Activated CD8-positive, alpha-beta T cell treated with anti-CD3 and anti-CD28 coated beads, Interleukin-2, amount 10 ng/mL, durations not matched to agents 7 days and 5 days (primary cell): ENCODE data around the gene RDX. TPM values are rescaled to one million over a fixed set of nuclear protein-coding genes. Genes with fewer than 3 reads are reported as not detected.
A peak's percentile ranks its signal among the peaks of the same experiment; 100 is the strongest.

Experiments used
- ATAC-seq: fragments of 150-1000 bp; cut with Tn5 transposase; one replicate; pipeline ENCODE4 v1.10.0; 2021; ENCODE audit warnings: moderate library complexity
- CTCF ChIA-PET: fragments of 350-600 bp; sonication (Branson Sonifier 250); formaldehyde crosslinking; loops from one replicate; lab custom pipeline; 2021; ENCODE audit warnings: antibody characterized with exemption; lab: Charles Lee
- POLR2A ChIA-PET: fragments of 350-600 bp; sonication (Branson Sonifier 250); formaldehyde crosslinking; loops from one replicate; lab custom pipeline; 2021; ENCODE audit warnings: antibody characterized with exemption; lab: Charles Lee
- DNase-seq: peaks from one replicate; pipeline ENCODE4 v3.0.0-alpha.2; 2020
- H3K27ac Mint-ChIP-seq: one replicate; pipeline ENCODE4 v1.8.0; 2021; ENCODE audit warnings: mild to moderate bottlenecking, mixed read lengths
- H3K27me3 Mint-ChIP-seq: one replicate; pipeline ENCODE4 v1.8.0; 2021; ENCODE audit warnings: low read depth, mixed read lengths
- H3K36me3 Mint-ChIP-seq: one replicate; pipeline ENCODE4 v1.8.0; 2021; ENCODE audit warnings: low read depth, mixed read lengths
- H3K4me1 Mint-ChIP-seq: one replicate; pipeline ENCODE4 v1.8.0; 2021; ENCODE audit warnings: low read depth, mixed read lengths
- H3K4me3 Mint-ChIP-seq: one replicate; pipeline ENCODE4 v1.8.0; 2021; ENCODE audit warnings: mild to moderate bottlenecking, mixed read lengths
- H3K9me3 Mint-ChIP-seq: one replicate; pipeline ENCODE4 v1.8.0; 2022; ENCODE audit warnings: mixed read lengths; ENCODE audit not compliant: insufficient read depth
- total RNA-seq, 2 experiments: library from RNA; stranded (reverse); gene quantifications; one replicate each; pipeline ENCODE4 v1.2.3, GENCODE V29; 2021

Gene RDX
- total RNA-seq, 2 experiments from 2014 or later = 37.9 to 39.6 TPM

DNA sequence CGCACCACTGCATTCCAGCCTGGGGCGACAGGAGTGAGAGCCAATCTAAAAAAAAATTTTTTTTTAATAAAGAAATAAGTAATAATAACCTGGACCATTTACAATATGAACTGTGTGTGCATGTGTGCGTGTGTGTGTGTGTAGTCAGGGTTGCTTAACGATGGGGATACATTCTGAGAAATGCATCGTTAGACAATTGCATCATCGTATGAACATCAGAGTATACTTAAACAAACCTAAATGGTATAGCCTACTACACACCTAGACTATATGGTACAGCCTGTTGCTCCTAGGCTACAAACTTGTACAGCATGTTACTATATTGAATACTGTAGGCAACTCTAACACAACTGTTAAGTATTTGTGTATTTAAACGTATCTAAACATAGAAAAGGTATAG lies 26.4 kb downstream of the RDX start:
- CTCF ChIA-PET = interaction anchor here (0.7 to 1.4 kb wide), 2 partner anchors 93 to 163 kb away, joined by 3 read pairs; no protein-coding TSS in a partner anchor
- Mint-ChIP-seq H3K27me3 (no peaks in the 10 kb centered on the region), H3K36me3 (peaks cover 27% of the 10 kb centered on the region), H3K27ac (no peak overlapping the region), H3K4me1 (peaks cover 14% of the 10 kb centered on the region), H3K9me3 (no peaks in the 10 kb centered on the region), H3K4me3 (no peak overlapping the region)
- ATAC-seq (no peak), DNase-seq (no peak)
- POLR2A ChIA-PET = no interaction called here

DNA sequence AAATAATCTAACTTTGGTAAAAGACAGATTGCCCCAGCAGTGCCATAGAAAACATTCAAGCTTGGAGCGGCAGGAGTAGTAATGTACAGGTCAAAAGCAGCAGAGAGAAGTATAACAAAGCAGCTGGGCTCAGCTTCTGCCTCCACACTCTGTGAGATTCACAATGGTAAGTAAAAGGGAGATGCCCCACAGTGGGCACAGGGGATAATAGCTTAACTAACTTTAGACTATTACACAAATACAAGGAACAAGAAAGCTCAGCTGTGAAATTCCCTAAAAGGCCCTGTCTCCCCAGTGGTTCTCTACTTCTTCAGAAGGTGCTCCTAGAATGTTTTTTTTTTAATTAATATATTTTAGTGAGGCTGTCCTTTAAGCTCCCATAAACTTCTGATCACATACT lies 28.0 kb downstream of the RDX start:
- H3K4me3 Mint-ChIP-seq = no peak overlapping the region
- H3K36me3 Mint-ChIP-seq = peaks cover 31% of the 10 kb centered on the region
- no peak overlapping the region for H3K27ac Mint-ChIP-seq
- ATAC-seq (no peak), DNase-seq (no peak)
- no peaks in the 10 kb centered on the region for H3K27me3 Mint-ChIP-seq
- ChIA-PET CTCF (interaction anchor here (1.3 to 2.0 kb wide), 3 partner anchors 19 to 164 kb away, joined by 3 to 7 read pairs (median 5); no protein-coding TSS in a partner anchor), POLR2A (no interaction called here)
- no peaks in the 10 kb centered on the region for H3K9me3 Mint-ChIP-seq
- peaks cover 14% of the 10 kb centered on the region for H3K4me1 Mint-ChIP-seq

DNA sequence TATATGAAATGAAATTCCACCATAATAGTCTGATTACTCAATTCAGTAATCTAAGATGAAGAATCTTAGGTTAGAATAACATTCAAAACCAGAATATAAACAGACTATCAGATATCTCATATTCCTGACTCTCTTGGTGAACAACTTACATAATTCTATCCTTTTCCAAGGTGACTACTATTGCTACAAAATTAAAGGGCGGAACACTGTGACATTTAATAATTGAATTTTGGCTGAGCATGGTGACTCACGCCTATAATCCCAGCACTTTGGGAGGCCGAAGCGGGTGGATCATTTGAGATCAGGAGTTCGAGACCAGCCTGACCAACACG lies 34.4 kb downstream of the RDX start:
- Mint-ChIP-seq H3K4me3 (no peak overlapping the region), H3K9me3 (no peaks in the 10 kb centered on the region), H3K27me3 (no peaks in the 10 kb centered on the region), H3K4me1 (no peaks in the 10 kb centered on the region), H3K36me3 (peaks cover 32% of the 10 kb centered on the region), H3K27ac (no peak overlapping the region)
- ATAC-seq (no peak), DNase-seq (no peak)
- POLR2A ChIA-PET = interaction anchor here (1.0 kb wide), 1 partner anchor 31 kb away, joined by 3 read pairs; no protein-coding TSS in a partner anchor
- CTCF ChIA-PET = no interaction called here

DNA sequence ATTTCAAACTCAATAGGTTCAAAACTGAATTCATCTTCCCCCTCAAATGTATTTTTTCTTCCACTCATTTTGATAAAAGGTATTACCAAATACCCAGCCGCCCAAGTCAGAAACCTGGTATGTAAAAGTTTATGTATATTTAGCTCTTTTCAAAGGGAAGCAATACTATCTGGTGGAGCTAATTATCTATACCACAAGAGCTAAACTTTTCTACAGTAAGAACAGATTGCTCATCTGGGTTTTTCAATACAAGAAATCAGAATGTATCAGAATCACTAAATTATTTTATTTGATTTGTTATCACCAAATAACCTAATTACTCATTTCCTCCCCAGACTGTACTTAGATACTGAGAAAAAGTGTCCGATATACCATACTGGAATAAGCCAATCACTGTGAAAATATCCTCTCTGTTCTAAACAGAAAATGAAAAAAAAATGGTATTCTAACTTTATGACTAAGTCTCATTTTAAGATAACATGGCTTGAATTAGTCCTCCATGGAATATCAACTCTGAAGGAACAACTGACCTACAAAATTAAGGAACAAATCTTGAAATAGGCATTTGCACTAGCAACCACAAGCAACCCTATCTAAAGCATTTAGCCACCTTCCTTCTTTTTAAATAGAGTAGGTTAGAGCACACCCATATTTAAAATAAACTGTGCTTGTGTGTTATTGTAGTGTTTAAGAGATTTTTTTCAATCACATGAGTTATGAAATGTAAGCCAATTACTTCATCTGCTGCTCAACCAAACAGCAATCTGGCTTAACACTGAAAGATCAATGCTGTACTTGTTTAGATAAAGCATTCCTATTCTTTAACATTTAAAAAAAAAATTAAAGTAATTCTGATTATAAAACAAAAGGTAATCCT lies 35.0 kb downstream of the RDX start:
- Mint-ChIP-seq H3K4me3 (no peak overlapping the region), H3K9me3 (no peaks in the 10 kb centered on the region), H3K4me1 (no peaks in the 10 kb centered on the region), H3K27me3 (no peaks in the 10 kb centered on the region), H3K36me3 (peaks cover 32% of the 10 kb centered on the region), H3K27ac (no peak overlapping the region)
- no peak for ATAC-seq
- ChIA-PET CTCF (no interaction called here), POLR2A (no interaction called here)
- no peak for DNase-seq

DNA sequence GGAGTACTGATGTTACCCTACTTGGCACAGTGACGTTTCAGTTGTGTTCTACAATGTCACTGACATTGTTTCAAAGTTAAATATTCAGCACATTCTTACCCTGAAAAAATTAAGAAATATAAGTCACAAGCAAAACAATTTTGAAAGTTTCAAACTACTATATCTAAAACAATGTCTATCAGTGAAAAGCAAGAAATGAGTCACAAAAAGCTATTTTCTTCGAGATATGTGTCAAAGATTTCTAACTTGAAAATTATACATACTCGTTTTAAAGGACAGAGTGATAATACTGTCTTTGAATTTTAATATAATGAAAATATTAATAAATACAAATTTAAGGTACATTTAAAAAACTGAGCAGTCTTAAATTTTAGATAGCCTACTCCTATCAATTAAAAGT lies 42.9 kb downstream of the RDX start:
- ChIA-PET CTCF (no interaction called here), POLR2A (no interaction called here)
- DNase-seq = no peak
- Mint-ChIP-seq H3K4me3 (no peak overlapping the region), H3K27ac (no peak overlapping the region), H3K27me3 (no peaks in the 10 kb centered on the region), H3K36me3 (peaks cover 32% of the 10 kb centered on the region), H3K4me1 (no peaks in the 10 kb centered on the region), H3K9me3 (no peaks in the 10 kb centered on the region)
- ATAC-seq = no peak

DNA sequence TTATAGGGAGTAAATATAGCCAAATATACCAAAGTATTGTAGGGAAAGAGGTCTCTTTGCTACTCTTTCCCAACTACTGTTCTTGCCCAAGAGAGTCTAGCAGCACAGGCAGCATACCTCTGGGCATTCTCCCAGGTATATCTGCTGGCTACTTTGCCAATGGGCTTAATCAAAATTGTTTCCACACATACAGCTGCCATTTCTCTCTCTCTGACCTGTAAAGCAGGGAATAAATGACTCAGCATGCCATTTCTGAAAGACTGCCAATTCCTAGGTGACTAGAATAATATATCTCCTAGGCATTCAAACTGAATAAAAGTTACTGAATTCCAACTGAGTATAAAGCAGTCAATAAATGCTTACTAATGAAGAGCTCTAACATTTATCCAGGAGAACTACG lies 44.6 kb downstream of the RDX start:
- Mint-ChIP-seq H3K27ac (no peak overlapping the region), H3K27me3 (no peaks in the 10 kb centered on the region), H3K4me1 (no peaks in the 10 kb centered on the region), H3K9me3 (no peaks in the 10 kb centered on the region), H3K4me3 (no peak overlapping the region), H3K36me3 (peaks cover 27% of the 10 kb centered on the region)
- ChIA-PET POLR2A (no interaction called here), CTCF (interaction anchor here (1.2 kb wide), 1 partner anchor 36 kb away, joined by 4 read pairs; no protein-coding TSS in a partner anchor)
- no peak for DNase-seq
- ATAC-seq = no peak

DNA sequence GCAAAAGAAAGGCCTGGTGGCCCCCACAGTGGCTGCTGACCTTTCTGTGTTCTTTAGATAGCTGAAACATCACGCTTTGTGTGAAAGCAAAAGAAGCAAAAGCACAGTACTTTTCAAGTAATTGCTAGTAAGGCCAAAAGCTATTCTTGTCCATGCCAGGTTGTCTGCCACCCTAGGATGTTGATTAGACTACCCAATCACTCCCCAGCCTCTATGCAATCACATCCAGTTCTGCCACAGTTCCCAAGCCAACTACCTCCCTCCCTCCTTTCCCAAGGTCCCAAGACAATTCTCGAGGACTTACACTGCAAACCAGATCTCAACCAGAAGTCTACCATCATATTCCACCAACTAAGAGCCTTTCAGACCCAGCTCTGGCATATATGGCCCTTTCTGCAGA lies 46.2 kb downstream of the RDX start:
- Mint-ChIP-seq H3K9me3 (no peaks in the 10 kb centered on the region), H3K4me3 (no peak overlapping the region), H3K27ac (no peak overlapping the region), H3K4me1 (no peaks in the 10 kb centered on the region), H3K36me3 (peaks cover 26% of the 10 kb centered on the region), H3K27me3 (no peaks in the 10 kb centered on the region)
- DNase-seq (no peak), ATAC-seq (no peak)
- CTCF ChIA-PET = interaction anchor here (1.1 to 2.1 kb wide), 7 partner anchors 9 to 127 kb away, joined by 3 to 7 read pairs (median 4); no protein-coding TSS in a partner anchor
- POLR2A ChIA-PET = interaction anchor here (0.6 kb wide), 1 partner anchor 62 kb away, joined by 3 read pairs; no protein-coding TSS in a partner anchor

DNA sequence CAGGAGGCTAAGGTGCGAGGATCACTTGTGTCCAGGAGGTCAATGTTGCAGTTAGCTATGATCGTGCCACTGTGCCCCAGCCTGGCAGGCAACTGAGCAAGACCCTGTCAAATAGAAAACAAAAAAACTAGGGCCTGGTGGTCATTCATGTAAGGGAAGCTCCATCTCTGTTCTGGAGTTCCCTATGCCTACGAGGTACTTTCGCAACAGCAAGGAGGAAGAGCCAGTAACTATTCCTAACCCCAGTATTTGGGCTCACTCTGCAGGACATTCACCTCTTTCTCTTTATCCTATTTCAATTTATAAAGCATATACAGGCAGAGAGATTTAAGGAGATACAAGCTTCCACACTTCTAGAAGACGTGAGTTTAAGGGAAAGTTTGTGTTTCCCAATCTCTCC lies 46.6 kb downstream of the RDX start:
- POLR2A ChIA-PET = interaction anchor here (0.6 kb wide), 1 partner anchor 62 kb away, joined by 3 read pairs; no protein-coding TSS in a partner anchor
- ATAC-seq (no peak), DNase-seq (no peak)
- Mint-ChIP-seq H3K36me3 (peaks cover 26% of the 10 kb centered on the region), H3K9me3 (no peaks in the 10 kb centered on the region), H3K27ac (no peak overlapping the region), H3K4me1 (no peaks in the 10 kb centered on the region), H3K27me3 (no peaks in the 10 kb centered on the region), H3K4me3 (no peak overlapping the region)
- CTCF ChIA-PET = interaction anchor here (0.9 to 2.1 kb wide), 11 partner anchors 9 to 179 kb away, joined by 3 to 7 read pairs (median 3); no protein-coding TSS in a partner anchor

DNA sequence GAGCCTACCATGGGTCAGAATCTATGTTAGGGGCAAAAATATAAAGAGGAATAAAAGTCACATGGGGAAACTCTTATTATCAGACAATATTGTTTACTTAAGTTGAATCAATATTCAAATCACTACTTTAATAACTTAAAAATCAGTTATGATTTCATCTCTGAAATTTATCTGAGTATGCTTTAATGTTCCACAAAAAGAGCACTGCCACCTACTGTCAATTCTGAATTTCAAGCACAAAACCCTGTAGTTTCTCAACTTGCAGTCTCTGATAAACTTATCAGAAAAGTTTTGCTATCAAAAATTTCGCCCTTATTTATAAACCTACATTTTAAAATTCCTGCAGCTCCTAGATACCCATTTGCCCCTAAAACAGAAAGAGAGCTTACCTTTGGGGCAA lies 47.3 kb downstream of the RDX start:
- H3K27ac Mint-ChIP-seq = peak overlapping the region; percentile 46
- ChIA-PET CTCF (interaction anchor here (0.9 to 2.3 kb wide), 12 partner anchors 8 to 180 kb away, joined by 3 to 7 read pairs (median 4); no protein-coding TSS in a partner anchor), POLR2A (interaction anchor here (0.6 kb wide), 1 partner anchor 15 kb away, joined by 4 read pairs; no protein-coding TSS in a partner anchor)
- H3K27me3 Mint-ChIP-seq = no peaks in the 10 kb centered on the region
- no peak for DNase-seq
- no peaks in the 10 kb centered on the region for H3K4me1 Mint-ChIP-seq
- H3K36me3 Mint-ChIP-seq = peaks cover 24% of the 10 kb centered on the region
- H3K9me3 Mint-ChIP-seq = no peaks in the 10 kb centered on the region
- ATAC-seq = no peak
- H3K4me3 Mint-ChIP-seq = no peak overlapping the region

DNA sequence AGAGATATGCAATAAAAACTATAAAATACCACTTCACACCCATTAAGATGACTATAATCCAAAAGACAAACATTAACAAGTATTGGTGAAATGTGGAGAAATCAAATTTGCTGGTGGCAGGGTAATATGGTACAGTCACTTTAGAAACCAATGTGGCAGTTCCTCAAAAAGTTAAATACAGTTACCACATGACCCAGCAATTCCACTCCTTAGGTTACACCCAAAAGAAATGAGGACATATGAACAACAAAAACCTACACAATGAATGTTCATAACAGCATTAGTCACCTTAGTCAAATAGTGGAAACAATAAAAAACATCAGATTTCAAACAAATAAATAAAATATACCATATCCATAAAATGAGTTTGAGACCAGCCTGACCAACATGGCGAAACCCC lies 52.6 kb downstream of the RDX start:
- ChIA-PET CTCF (no interaction called here), POLR2A (no interaction called here)
- Mint-ChIP-seq H3K4me1 (peaks cover 5% of the 10 kb centered on the region), H3K4me3 (no peak overlapping the region), H3K27me3 (no peaks in the 10 kb centered on the region), H3K27ac (no peak overlapping the region), H3K9me3 (no peaks in the 10 kb centered on the region), H3K36me3 (peaks cover 34% of the 10 kb centered on the region)
- no peak for DNase-seq
- no peak for ATAC-seq

DNA sequence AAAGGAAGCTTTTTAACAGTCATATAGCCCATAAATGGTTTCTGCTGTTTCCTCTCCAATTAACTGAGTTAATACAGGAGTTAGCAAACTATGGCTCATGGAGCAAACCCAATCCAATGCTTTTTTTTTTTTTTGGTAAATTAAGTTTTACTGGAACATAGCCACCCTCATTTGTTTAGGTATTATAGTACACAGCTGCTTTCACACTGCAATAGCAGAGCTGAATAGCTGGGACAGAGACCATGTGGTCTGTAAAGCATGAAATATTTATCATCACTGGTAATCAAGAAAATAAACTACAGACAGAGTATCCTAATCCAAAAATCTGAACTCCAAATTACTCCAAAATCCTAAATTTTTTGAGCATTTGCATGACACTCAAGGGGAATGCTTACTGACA lies 53.7 kb downstream of the RDX start:
- H3K4me3 Mint-ChIP-seq = no peak overlapping the region
- no peaks in the 10 kb centered on the region for H3K9me3 Mint-ChIP-seq
- DNase-seq (no peak), ATAC-seq (no peak)
- CTCF ChIA-PET = interaction anchor here (0.8 to 1.2 kb wide), 2 partner anchors 41 to 190 kb away, joined by 3 read pairs; no protein-coding TSS in a partner anchor
- peaks cover 32% of the 10 kb centered on the region for H3K36me3 Mint-ChIP-seq
- H3K4me1 Mint-ChIP-seq = peaks cover 5% of the 10 kb centered on the region
- no peaks in the 10 kb centered on the region for H3K27me3 Mint-ChIP-seq
- H3K27ac Mint-ChIP-seq = no peak overlapping the region
- POLR2A ChIA-PET = no interaction called here

DNA sequence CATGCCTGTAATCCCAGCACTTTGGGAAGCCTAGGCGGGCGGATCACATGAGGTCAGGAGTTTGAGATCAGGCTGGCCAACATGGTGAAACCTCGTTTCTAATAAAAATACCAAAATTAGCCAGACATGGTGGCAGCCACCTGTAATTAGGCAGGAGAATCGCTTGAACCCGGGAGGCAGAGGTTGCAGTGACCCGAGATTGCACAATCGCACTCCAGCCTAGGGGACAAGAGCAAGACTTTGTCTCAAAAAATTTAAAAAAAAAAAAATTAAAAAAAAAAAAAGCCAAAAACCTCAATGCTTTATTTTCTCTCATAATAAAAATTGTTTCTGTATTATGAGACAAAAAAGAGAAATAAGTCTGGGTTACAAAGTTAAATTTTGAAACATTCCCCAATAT lies 54.2 kb downstream of the RDX start:
- ChIA-PET POLR2A (no interaction called here), CTCF (interaction anchor here (0.8 to 1.2 kb wide), 2 partner anchors 41 to 191 kb away, joined by 3 read pairs; no protein-coding TSS in a partner anchor)
- Mint-ChIP-seq H3K4me1 (peaks cover 5% of the 10 kb centered on the region), H3K27me3 (no peaks in the 10 kb centered on the region), H3K36me3 (peaks cover 33% of the 10 kb centered on the region), H3K27ac (no peak overlapping the region), H3K4me3 (no peak overlapping the region), H3K9me3 (no peaks in the 10 kb centered on the region)
- ATAC-seq = no peak
- no peak for DNase-seq
